GM21717 (cell line): ENCODE results near the gene LYAR.

Experiments used
- ATAC-seq: cut with Tn5 transposase; IDR thresholded peaks from one replicate; pipeline ENCODE4 v1.9.1; 2021; ENCODE audit warnings: mild to moderate bottlenecking, moderate library complexity; ENCODE audit not compliant: unreplicated experiment

The LYAR gene

DNA sequence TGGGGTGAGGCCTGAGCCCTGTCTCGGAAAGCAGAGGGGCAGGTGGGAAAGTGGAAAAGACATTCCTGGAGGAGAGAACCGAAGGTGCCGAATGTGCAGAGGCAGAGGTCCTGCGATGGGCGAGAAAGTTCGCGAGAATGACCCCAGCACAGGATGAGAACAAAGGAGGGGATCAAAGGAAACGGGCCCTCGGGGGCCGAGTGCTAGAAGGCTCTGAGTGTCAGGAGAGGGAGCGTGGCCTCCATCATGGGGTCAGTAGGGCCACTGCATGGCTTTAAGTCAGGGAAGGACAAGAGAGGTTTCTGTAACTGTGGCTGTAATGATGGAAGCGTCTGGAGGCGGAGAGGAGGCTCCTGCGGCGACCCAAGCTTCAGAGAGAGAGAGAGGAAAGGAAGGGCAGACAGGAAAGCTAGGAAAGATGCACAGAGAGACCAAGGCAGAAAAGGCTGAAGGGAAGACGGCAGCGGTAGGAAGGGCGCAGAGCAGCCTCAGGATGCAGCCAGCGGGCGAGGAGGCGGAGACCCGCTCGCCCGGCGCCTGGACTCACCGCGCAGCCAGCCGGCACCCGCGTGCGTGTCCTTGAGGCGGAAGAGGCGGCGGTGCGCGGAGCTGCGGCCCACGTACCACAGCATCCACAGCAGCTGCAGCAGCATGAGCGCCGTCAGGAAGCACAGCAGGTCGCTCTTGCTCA, 63.9 kb downstream of the LYAR start:
- ATAC-seq: no peak
